ENCODE measurements around the gene TCF4.
A peak's percentile ranks its signal among the peaks of the same experiment; 100 is the strongest.

Gene TCF4

DNA sequence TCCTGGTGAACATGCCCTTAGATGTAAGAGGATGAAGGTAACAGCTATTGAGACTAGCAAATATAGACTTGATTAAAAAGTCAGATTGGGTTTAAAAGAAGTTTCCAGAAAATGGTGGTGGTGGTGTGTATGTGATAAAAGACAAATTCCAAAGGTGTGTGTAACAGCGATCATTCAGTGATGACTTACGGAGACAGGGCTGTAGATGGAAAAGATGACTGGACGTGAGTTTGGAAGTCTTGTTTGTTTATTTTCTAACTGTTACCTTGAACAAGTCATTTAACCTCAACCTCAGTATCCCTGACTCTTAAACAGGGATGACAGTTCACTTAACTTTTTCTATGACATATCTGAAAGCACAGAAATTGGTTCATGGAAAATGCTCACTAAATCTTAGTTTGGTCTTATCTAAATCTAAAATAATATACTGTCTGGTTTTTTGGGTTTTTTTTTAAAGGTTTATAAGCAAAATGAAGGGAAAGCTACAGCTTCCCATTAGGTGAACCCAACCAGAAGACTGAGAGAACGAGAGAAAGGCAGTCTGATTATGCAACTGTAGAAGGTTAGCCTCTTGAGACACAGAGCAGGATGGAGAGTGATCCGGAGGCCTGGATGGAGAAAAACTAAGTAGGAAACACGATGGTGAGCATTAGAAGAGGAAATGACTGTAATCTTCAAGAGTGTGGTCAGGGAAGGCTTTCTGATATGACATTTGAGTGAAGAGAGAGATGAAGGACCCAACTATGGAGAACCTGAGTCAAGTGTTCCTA lies 71.9 kb downstream of the TCF4 start:
- TF ChIP-seq, protein P1, sequence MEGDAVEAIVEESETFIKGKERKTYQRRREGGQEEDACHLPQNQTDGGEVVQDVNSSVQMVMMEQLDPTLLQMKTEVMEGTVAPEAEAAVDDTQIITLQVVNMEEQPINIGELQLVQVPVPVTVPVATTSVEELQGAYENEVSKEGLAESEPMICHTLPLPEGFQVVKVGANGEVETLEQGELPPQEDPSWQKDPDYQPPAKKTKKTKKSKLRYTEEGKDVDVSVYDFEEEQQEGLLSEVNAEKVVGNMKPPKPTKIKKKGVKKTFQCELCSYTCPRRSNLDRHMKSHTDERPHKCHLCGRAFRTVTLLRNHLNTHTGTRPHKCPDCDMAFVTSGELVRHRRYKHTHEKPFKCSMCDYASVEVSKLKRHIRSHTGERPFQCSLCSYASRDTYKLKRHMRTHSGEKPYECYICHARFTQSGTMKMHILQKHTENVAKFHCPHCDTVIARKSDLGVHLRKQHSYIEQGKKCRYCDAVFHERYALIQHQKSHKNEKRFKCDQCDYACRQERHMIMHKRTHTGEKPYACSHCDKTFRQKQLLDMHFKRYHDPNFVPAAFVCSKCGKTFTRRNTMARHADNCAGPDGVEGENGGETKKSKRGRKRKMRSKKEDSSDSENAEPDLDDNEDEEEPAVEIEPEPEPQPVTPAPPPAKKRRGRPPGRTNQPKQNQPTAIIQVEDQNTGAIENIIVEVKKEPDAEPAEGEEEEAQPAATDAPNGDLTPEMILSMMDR (conservative IDR thresholded peaks at IDR 0.05; ENCODE audit: low read depth, low read length), result no peak

DNA sequence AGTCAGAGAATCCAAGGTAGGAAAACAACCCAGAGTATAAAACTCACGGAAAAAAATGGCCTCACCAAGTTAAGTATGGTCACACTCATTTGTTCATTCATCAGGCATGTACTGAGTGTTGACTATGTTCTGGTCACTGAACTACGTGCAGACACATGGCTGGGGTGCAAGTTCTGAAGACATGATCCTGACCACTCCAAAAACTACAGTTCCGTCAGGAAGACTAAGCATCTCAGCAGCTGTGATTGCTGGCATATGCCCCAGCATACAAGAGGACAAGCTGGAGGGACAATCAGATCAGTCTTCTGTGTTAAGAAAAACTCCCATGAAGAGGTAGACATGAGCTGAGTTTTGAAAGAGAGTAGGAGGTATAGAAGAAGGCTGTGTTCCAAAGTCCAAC lies 72.8 kb downstream of the TCF4 start:
- H3K4me3 ChIP-seq (ENCODE audit: low read length), result no peak overlapping the region
- no peak for DNase-seq (ENCODE audit: low read depth)
- TF ChIP-seq, protein P1 (conservative IDR thresholded peaks at IDR 0.05; ENCODE audit: low read depth, low read length), result no peak

More for the DNA sequence above, 71.9 kb downstream of the TCF4 start:
- no peak overlapping the region for H3K4me3 ChIP-seq (ENCODE audit: low read length)
- no peak for DNase-seq (ENCODE audit: low read depth)

DNA sequence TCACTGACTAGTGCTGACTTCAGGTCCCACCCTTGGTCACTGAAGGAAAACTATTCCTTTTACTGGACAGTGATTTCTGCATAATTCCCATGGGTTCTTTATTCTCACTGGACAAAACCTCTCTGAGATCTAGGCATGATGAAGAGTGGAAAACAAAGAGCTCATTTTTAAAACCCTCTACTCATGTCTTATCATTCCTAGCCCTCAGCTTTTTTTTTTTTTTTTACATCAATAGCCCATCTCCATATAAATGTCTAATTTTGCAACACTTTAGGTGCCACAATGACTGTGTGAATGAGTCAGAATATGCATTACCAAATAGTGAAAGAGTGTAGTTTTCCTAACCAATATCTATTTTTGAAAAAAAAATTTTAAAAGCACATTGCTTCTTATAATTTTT lies 74.8 kb downstream of the TCF4 start:
- DNase-seq (ENCODE audit: low read depth), result no peak
- TF ChIP-seq, protein P1 (conservative IDR thresholded peaks at IDR 0.05; ENCODE audit: low read depth, low read length), result no peak
- no peak overlapping the region for H3K4me3 ChIP-seq (ENCODE audit: low read length)

DNA sequence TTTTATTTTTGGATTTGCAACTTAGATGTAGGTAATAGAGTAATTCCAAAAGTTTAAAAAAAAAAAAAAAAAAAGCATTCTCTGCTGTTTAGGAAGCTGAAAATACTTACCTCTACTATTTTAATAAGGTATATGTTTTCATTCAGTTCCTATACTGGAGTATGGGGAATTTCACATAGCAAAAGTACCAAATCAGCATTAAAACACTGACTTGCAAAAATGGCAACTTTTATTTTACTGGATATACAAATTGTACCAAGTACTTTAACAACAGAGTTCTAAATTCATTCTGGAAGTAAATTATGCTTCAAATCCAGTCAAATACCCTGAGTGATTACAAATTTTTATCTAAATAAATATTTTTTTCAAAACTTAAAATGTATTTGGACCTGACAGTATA lies 76.7 kb downstream of the TCF4 start:
- TF ChIP-seq, protein P1 (conservative IDR thresholded peaks at IDR 0.05; ENCODE audit: low read depth, low read length), result no peak
- H3K4me3 ChIP-seq (ENCODE audit: low read length), result no peak overlapping the region

DNA sequence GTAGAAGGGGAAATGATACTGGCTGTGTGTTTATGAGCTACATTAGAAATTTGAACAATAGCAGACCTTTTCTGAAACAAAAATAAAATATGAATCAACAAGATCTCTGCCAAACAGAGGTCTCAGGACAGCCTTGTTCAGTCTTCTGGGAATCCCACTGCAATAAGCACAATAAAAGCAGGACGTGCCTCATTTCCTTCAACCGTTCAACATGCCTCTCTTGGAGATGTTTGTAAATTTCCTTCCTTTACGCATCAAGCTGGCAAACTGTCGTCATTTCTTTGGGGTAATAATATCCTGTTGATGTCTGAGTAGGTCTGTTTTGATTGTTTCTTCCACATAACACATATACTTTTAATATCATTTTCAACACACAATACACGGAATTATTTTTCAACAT lies 77.2 kb downstream of the TCF4 start:
- no peak overlapping the region for H3K4me3 ChIP-seq (ENCODE audit: low read length)

More for the DNA sequence above, 76.7 kb downstream of the TCF4 start:
- no peak for DNase-seq (ENCODE audit: low read depth)

DNA sequence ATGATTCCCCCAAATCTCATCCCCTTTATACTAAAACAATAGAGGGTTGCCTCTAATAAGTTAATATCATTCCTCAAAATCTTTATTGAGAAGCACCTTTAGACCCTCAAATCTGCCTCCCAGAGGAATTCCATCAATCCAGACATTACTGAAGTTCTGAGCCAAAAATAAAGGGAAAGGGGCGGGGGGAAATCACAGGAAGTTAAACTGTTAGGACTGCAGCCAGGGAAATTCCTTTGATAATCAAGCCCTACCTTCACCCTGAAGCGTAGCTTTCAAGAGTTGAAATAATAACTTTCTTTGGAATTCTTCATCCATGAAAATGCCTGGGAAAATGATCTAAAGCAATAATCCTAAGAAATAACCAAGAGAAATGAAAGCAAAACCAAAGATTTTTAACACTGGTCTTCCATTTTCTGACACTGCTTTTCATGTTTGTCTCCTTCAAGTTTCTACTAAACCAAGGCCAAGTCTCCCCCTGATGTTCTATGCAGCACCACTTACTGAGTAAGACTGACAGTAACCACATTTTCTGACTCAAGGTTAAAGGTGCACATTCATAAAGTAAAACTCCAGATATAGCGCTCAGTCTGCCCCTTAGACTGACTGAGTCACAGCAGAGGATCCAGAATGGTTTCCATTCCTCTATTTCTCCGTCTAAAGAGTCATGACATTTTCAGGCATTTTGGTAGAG lies 78.2 kb downstream of the TCF4 start:
- DNase-seq (ENCODE audit: low read depth), result peak; percentile 38
- H3K4me3 ChIP-seq (ENCODE audit: low read length), result peak overlapping the region; percentile 25
- TF ChIP-seq, protein P1 (conservative IDR thresholded peaks at IDR 0.05; ENCODE audit: low read depth, low read length), result no peak

More for the DNA sequence above, 77.2 kb downstream of the TCF4 start:
- TF ChIP-seq, protein P1 (conservative IDR thresholded peaks at IDR 0.05; ENCODE audit: low read depth, low read length), result no peak
- no peak for DNase-seq (ENCODE audit: low read depth)
